ENCODE measurements around the gene IFFO2.

Gene IFFO2

GRCh38 chr1:18890706-18891425, 65.6 kb downstream of the IFFO2 start:
- DNase-seq = peak; percentile 52

- DNase-seq = peak; percentile 66
Measured at GRCh38 chr1:18886003-18886335, 70.5 kb downstream of the IFFO2 start.

GRCh38 chr1:18885311-18886002, 71.0 kb downstream of the IFFO2 start:
- no peak for DNase-seq

GRCh38 chr1:18884727-18885126, 71.7 kb downstream of the IFFO2 start:
- no peak for DNase-seq

GRCh38 chr1:18884419-18884717, 72.1 kb downstream of the IFFO2 start:
- no peak for DNase-seq

GRCh38 chr1:18883636-18884418, 72.6 kb downstream of the IFFO2 start:
- peak; percentile 57 for DNase-seq

- no peak for DNase-seq
Measured at GRCh38 chr1:18883079-18883478, 73.4 kb downstream of the IFFO2 start.

- no peak for DNase-seq
Measured at GRCh38 chr1:18882486-18882885, 74.0 kb downstream of the IFFO2 start.

GRCh38 chr1:18881642-18882431, 74.6 kb downstream of the IFFO2 start:
- no peak for DNase-seq

- no peak for DNase-seq
Measured at GRCh38 chr1:18881164-18881563, 75.3 kb downstream of the IFFO2 start.

- no peak for DNase-seq
Measured at GRCh38 chr1:18880585-18880984, 75.9 kb downstream of the IFFO2 start.

- DNase-seq = no peak
Measured at GRCh38 chr1:18879791-18880309, 76.6 kb downstream of the IFFO2 start.

- no peak for DNase-seq
Measured at GRCh38 chr1:18879215-18879790, 77.2 kb downstream of the IFFO2 start.

- DNase-seq = no peak
Measured at GRCh38 chr1:18878538-18879214, 77.8 kb downstream of the IFFO2 start.

- no peak for DNase-seq
Measured at GRCh38 chr1:18877282-18877681, 79.2 kb downstream of the IFFO2 start.

- no peak for DNase-seq
Measured at GRCh38 chr1:18876210-18876609, 80.3 kb downstream of the IFFO2 start.

GRCh38 chr1:18875796-18876128, 80.7 kb downstream of the IFFO2 start:
- no peak for DNase-seq

- DNase-seq = peak; percentile 73
Measured at GRCh38 chr1:18875107-18875795, 81.2 kb downstream of the IFFO2 start.

- no peak for DNase-seq
Measured at GRCh38 chr1:18874600-18874999, 81.9 kb downstream of the IFFO2 start.

- no peak for DNase-seq
Measured at GRCh38 chr1:18874036-18874435, 82.4 kb downstream of the IFFO2 start.

- DNase-seq = no peak
Measured at GRCh38 chr1:18872071-18872611, 84.3 kb downstream of the IFFO2 start.
